Hematopoietic multipotent progenitor cell treated with erythropoietin and hydrocortisone succinate and interleukin-3 and kit ligand, for 4 days (in vitro differentiated cells): ENCODE data around the gene ALLC.

Experiments
- DNase-seq: peaks from one replicate; pipeline ENCODE4 v3.0.0-alpha.2; 2015

ALLC gene

DNA sequence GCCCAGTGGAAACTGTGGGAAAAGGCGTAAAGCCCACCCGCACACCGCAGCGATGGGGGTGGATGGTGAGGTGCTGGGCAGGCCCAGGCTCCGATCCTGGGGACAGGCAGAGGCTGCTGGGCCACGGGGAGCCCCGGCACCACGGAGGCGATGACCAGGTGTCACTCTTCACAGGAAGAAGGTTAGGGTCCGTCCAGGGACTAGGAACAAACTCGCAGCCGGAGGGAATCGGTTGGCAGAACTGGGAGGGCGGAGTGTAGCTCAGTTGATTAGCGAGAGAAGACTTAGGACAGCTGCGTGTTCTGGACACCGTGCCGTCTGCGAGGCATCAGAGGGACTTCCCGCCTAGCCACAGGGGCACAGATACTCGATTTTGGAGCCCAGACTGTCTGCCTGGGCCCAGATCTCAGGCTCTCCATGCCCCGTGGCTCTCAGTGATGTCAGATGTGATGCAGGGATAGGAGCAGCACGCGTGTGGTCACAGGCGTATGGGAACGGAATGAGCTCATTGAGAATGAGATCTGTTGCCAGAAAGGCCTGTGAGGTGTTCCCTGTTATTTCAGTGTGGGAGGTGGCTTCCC is 16.1 kb upstream of the ALLC start:
- no peak for DNase-seq

GRCh38 chr2:3642521-3643215 is 15.3 kb upstream of the ALLC start:
- DNase-seq, result no peak

DNA sequence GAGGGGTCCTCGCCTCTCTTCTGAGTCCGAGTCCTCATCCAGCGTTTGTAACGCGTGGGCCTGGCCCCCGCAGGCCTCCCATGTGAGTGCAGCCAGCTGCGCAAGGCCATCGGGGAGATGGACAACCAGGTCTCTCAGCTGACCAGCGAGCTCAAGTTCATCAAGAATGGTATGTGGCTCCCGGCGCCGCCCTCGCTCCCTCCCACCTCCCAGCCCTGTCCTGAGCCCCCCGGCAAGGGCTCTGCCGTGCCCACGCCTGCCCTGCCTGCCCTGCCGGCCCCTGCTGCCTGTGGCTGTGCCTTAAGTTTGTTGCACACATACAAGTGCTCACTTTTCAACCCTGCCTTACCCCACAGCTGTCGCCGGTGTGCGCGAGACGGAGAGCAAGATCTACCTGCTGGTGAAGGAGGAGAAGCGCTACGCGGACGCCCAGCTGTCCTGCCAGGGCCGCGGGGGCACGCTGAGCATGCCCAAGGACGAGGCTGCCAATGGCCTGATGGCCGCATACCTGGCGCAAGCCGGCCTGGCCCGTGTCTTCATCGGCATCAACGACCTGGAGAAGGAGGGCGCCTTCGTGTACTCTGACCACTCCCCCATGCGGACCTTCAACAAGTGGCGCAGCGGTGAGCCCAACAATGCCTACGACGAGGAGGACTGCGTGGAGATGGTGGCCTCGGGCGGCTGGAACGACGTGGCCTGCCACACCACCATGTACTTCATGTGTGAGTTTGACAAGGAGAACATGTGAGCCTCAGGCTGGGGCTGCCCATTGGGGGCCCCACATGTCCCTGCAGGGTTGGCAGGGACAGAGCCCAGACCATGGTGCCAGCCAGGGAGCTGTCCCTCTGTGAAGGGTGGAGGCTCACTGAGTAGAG is 14.4 kb upstream of the ALLC start:
- no peak for DNase-seq

DNA sequence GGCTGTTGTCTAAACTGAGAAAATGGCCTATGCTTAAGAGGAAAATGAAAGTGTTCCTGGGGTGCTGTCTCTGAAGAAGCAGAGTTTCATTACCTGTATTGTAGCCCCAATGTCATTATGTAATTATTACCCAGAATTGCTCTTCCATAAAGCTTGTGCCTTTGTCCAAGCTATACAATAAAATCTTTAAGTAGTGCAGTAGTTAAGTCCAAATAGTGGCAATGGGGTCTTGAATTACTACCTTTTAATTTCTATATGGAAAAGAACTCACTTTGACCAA is 13.8 kb upstream of the ALLC start:
- no peak for DNase-seq

GRCh38 chr2:3644891-3645605 is 13.0 kb upstream of the ALLC start:
- DNase-seq, result no peak

DNA sequence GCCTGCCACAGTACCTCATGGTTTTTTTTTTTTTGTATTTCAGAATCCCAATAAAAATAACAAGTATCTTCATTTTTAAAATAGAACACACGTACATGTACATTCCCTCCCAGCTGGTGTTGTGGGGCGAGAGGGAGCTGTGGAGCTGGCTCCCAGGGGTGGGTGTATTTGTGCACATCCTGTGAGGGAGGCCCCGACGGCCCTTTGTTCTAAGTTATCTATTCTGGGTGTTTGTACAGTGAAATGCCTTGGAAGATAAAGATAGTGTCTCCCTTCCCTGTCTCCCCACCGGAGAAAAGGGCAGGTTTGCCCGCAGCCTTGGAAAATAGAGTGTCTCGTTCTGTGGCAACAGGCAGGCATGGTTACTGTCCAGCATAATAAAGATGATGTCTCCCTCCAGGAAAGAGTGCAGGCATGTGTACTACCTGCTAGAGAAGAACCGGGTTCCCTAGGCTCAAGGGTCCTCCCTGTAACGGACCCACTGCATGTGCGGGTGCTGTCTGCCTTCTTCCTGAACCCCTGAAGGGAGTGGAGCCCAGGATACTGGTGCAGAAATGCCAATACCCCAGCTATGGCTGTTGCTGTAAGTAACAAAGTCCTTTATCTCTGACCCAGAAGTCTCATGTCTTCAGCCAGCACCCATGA is 12.1 kb upstream of the ALLC start:
- DNase-seq, result no peak

DNA sequence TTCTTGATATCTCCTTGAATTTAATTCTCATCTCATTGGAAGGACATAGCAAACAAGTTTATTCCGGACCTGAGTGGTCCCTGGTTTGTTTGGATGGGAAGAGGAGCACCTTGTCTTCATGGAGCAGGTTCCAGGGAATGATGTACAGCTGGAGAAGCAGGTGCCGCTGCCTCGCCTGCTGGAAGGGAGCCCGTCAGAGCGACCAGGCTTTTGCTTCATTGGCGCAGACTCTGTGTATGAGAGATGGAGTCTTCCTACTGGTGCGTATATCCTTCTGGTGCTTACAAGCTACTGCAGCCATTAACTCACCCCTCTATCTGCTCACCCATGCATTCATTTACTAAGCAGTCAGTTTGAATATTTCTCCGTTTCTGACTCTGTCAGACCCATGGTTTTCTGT is 11.6 kb upstream of the ALLC start:
- DNase-seq, result no peak

- no peak for DNase-seq
Observed at GRCh38 chr2:3647246-3647645, 10.8 kb upstream of the ALLC start.

GRCh38 chr2:3647831-3648651 is 10.0 kb upstream of the ALLC start:
- no peak for DNase-seq

DNA sequence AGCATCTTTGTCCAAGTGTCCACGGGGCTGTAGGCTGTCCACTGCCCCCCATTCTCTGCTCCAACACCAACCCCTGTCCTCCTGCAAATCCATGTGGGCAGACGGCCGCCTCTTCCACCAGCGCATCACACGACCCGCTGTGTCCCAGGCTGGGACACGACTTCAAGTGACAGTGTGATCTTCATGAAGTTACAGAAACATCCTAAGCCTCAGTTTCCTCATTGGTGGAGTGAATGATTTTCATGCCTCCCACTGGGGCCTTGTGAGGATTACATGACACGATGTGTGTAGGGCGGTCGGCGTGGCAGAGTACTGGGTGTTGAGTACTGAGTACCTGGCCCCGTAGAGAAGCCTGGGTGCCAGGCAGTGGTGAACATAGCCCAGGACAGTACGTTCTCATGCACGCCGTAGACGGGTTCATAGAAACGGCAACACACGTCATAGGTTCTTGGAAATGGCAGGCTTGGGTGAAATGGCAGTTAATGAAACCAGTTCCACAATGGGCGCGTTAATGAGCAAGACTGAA is 9.3 kb upstream of the ALLC start:
- no peak for DNase-seq

DNA sequence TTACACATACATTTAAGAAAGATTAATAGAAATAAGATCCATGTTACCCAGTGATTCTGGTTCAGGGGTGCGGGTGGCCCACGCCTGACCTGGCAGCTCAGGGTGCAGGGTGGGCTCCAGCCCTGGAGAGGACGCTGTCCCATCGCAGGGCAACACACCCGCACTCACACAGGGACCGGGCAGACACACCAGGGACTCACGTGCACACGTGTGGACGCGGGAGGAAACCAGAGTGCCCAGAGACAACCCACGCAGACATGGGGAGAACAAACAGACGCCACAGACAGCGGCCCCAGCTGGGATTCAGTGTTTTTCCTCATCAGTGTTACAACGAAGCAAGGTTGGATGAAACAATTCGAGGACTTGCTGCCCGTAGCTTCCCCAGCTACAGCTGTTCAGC is 8.4 kb upstream of the ALLC start:
- no peak for DNase-seq

- DNase-seq, result no peak
Observed at GRCh38 chr2:3650140-3650920, 7.7 kb upstream of the ALLC start.

DNA sequence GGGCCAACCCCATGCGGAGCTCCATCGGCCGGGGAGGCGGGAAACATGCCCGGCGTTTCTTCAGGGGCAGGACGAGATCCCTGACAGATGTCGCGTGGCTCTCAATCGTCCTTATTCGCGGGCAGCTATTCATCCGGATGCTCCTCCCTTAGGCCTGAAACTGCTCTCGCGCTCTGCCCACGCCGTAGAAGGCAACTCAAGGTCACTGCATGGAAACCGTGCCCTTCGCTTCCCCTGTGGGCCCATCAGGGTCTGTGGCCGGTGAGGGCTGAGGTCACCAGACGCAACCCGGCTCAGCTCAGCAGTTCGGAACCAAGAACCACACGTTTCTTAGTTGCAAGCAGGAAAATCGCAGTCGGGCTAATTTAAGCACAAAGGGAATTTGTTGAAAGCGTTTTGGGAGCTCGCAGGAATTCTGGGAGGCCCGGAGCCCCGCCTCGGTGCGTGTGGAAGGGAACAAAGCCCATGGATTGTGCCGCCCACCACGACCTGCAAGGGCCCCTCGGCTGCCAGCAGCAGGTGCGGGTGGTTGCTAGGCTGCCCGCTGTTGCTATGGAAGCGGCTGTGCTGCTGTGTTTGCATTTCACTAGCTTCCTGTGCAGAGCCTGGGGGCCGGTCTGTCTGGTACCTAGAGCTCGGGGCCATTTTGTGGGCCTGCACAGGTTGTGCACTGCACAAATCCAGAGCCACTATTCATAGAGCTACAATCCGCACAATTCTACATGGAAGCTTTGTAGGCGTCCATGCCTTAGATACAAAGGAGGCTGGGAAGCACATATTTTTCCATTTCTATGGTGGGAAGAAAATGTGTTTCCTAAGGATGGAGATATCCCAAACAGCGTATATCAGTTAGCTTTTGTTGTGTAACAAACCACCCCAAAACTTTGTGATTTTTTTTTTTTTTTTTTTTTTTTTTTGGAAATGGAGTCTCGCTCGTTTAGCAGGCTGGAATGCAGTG is 6.0 kb upstream of the ALLC start:
- DNase-seq, result peak; percentile 69

GRCh38 chr2:3652896-3653625 is 4.9 kb upstream of the ALLC start:
- no peak for DNase-seq

- DNase-seq, result no peak
Observed at GRCh38 chr2:3654011-3654410, 4.0 kb upstream of the ALLC start.

- no peak for DNase-seq
Observed at GRCh38 chr2:3654531-3655225, 3.3 kb upstream of the ALLC start.

- DNase-seq, result no peak
Observed at GRCh38 chr2:3655871-3656761, 1.9 kb upstream of the ALLC start.
